RWPE2 (cell line): ENCODE measurements around the gene BHLHA9.

ENCODE experiments used
- ATAC-seq: fragments of 200-7000 bp; cut with Tn5 transposase; 3 replicates; pipeline ENCODE4 v1.9.1; 2021; ENCODE audit warnings: low read depth
- DNase-seq: peaks from one replicate; pipeline ENCODE4 v3.0.0-alpha.2; 2020; ENCODE audit warnings: low spot score
- H3K27ac ChIP-seq: fragments of 450-650 bp; 2 replicates; pipeline ENCODE4 v1.5.1; 2017; ENCODE audit warnings: mild to moderate bottlenecking; ENCODE audit not compliant: poor library complexity, severe bottlenecking
- H3K27me3 ChIP-seq: fragments of 250-450 bp; sonication (Bioruptor Pico); 2 replicates; pipeline ENCODE4 v1.5.1; 2021; ENCODE audit warnings: mild to moderate bottlenecking, moderate library complexity; ENCODE audit not compliant: insufficient read depth, poor library complexity, severe bottlenecking
- H3K36me3 ChIP-seq: fragments of 250-450 bp; sonication (Bioruptor Pico); 2 replicates; pipeline ENCODE4 v1.5.1; 2020; ENCODE audit warnings: low read depth, mild to moderate bottlenecking, moderate library complexity
- H3K4me1 ChIP-seq: fragments of 250-450 bp; sonication (Bioruptor Pico); 2 replicates; pipeline ENCODE4 v1.5.1; 2021; ENCODE audit warnings: mild to moderate bottlenecking, moderate library complexity; ENCODE audit not compliant: insufficient read depth, poor library complexity, severe bottlenecking
- H3K4me3 ChIP-seq: fragments of 250-450 bp; sonication (Bioruptor Pico); 2 replicates; pipeline ENCODE4 v1.5.1; 2021; ENCODE audit warnings: mild to moderate bottlenecking, moderate library complexity; ENCODE audit not compliant: severe bottlenecking
- H3K9me3 ChIP-seq: fragments of 250-450 bp; sonication (Bioruptor Pico); 2 replicates; pipeline ENCODE4 v1.5.1; 2021; ENCODE audit warnings: mild to moderate bottlenecking, moderate library complexity; ENCODE audit not compliant: severe bottlenecking
- CTCF ChIP-seq: fragments of 450-650 bp; IDR thresholded peaks from one replicate; pipeline ENCODE4 v1.5.1; 2017; ENCODE audit warnings: mild to moderate bottlenecking, moderate library complexity; ENCODE audit not compliant: poor library complexity, severe bottlenecking

BHLHA9 gene

GRCh38 chr17:1229349-1229899 is 40.8 kb upstream of the BHLHA9 start:
- ATAC-seq (peak; percentile 50; the same call in 1 of the 3 replicates), DNase-seq (no peak)
- Histone ChIP-seq H3K36me3 (no peaks in the 10 kb centered on the region), H3K4me3 (peak overlapping the region; percentile 26), H3K27me3 (peaks cover 55% of the 10 kb centered on the region), H3K4me1 (no peaks in the 10 kb centered on the region), H3K27ac (no peak overlapping the region), H3K9me3 (no peaks in the 10 kb centered on the region)
- no peak for TF ChIP-seq CTCF

GRCh38 chr17:1229900-1230501 is 40.2 kb upstream of the BHLHA9 start:
- Histone ChIP-seq H3K27ac (no peak overlapping the region), H3K4me3 (peak overlapping the region; percentile 26), H3K4me1 (no peaks in the 10 kb centered on the region), H3K36me3 (no peaks in the 10 kb centered on the region), H3K9me3 (no peaks in the 10 kb centered on the region), H3K27me3 (peaks cover 55% of the 10 kb centered on the region)
- DNase-seq (no peak), ATAC-seq (no peak; the same call in 2 of the 3 replicates)
- no peak for TF ChIP-seq CTCF

GRCh38 chr17:1231456-1231855 is 38.8 kb upstream of the BHLHA9 start:
- no peak for DNase-seq
- no peaks in the 10 kb centered on the region for H3K9me3 ChIP-seq
- peaks cover 55% of the 10 kb centered on the region for H3K27me3 ChIP-seq
- H3K36me3 ChIP-seq: no peaks in the 10 kb centered on the region
- H3K4me3 ChIP-seq: no peak overlapping the region
- no peak for TF ChIP-seq CTCF
- ATAC-seq: no peak
- no peaks in the 10 kb centered on the region for H3K4me1 ChIP-seq
- no peak overlapping the region for H3K27ac ChIP-seq

DNA sequence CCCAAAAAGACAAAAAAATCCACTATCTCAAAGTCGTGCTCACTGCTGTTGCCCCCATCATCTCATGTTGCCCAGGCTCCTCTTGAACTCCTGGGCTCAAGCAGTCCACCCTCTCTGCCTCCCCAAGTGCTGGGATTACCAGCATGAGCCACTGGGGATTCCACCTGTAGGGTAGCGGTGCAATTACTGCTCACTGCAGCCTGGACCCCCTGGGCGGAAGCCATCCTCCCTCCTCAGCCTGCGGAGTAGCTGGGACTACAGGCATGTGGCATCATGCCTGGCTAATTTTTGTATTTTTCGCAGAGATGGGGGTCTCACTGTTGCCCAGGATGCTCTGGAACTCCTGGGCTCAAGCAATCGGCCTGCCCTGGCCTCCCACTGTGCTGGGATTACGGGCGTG is 37.9 kb upstream of the BHLHA9 start:
- ATAC-seq (no peak), DNase-seq (no peak)
- peaks cover 48% of the 10 kb centered on the region for H3K27me3 ChIP-seq
- no peaks in the 10 kb centered on the region for H3K36me3 ChIP-seq
- H3K27ac ChIP-seq: no peak overlapping the region
- H3K9me3 ChIP-seq: no peaks in the 10 kb centered on the region
- no peak for TF ChIP-seq CTCF
- H3K4me3 ChIP-seq: no peak overlapping the region
- H3K4me1 ChIP-seq: no peaks in the 10 kb centered on the region

DNA sequence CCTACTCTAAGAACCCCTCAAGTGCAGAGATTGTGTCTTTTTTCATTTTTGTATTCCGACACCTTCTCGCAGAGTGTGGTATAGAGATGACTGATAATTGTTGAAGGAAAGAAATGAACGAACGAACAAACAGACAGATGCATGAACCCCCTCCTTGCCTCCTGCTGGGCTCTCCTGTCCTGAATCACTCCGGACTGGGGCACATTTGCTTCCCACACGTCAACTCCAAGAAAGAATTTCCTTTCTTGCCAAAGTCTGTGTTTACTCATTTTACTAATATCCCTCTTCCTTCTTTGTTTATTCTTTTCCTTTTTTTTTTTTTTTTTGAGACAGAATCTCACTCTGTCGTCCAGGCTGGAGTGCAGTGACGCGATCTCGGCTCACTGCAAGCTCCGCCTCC is 37.5 kb upstream of the BHLHA9 start:
- no peaks in the 10 kb centered on the region for H3K4me1 ChIP-seq
- no peaks in the 10 kb centered on the region for H3K36me3 ChIP-seq
- H3K27ac ChIP-seq: no peak overlapping the region
- peaks cover 43% of the 10 kb centered on the region for H3K27me3 ChIP-seq
- H3K9me3 ChIP-seq: no peaks in the 10 kb centered on the region
- DNase-seq (no peak), ATAC-seq (no peak)
- TF ChIP-seq CTCF: no peak
- no peak overlapping the region for H3K4me3 ChIP-seq
